ENCODE measurements around the gene NUDT2.

DNA sequence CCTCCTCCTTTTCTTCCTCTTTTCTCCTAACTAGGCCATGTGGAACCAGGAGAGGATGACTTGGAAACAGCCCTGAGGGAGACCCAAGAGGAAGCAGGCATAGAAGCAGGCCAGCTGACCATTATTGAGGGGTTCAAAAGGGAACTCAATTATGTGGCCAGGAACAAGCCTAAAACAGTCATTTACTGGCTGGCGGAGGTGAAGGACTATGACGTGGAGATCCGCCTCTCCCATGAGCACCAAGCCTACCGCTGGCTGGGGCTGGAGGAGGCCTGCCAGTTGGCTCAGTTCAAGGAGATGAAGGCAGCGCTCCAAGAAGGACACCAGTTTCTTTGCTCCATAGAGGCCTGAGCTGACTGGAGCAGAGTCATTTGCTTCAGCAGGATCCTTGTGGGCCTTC lies 13.7 kb downstream of the NUDT2 start:
- TF ChIP-seq, protein P1, sequence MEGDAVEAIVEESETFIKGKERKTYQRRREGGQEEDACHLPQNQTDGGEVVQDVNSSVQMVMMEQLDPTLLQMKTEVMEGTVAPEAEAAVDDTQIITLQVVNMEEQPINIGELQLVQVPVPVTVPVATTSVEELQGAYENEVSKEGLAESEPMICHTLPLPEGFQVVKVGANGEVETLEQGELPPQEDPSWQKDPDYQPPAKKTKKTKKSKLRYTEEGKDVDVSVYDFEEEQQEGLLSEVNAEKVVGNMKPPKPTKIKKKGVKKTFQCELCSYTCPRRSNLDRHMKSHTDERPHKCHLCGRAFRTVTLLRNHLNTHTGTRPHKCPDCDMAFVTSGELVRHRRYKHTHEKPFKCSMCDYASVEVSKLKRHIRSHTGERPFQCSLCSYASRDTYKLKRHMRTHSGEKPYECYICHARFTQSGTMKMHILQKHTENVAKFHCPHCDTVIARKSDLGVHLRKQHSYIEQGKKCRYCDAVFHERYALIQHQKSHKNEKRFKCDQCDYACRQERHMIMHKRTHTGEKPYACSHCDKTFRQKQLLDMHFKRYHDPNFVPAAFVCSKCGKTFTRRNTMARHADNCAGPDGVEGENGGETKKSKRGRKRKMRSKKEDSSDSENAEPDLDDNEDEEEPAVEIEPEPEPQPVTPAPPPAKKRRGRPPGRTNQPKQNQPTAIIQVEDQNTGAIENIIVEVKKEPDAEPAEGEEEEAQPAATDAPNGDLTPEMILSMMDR (conservative IDR thresholded peaks at IDR 0.05; ENCODE audit: low read depth, low read length) = no peak
- TF ChIP-seq POLR2A (IDR thresholded peaks at IDR 0.05; ENCODE audit: low read depth, low read length) = no peak
- TF ChIP-seq NFE2L2 (IDR thresholded peaks at IDR 0.05; ENCODE audit: low read depth, low read length) = no peak
- TF ChIP-seq MAZ (IDR thresholded peaks at IDR 0.05; ENCODE audit: borderline replicate concordance, low read depth, low read length) = no peak
- TF ChIP-seq MXI1 (IDR thresholded peaks at IDR 0.05; ENCODE audit: borderline replicate concordance, low read depth, low read length) = no peak
